SK-N-MC (cell line): ENCODE results near the gene ETFDH.

ENCODE experiments used
- DNase-seq: peaks from one replicate; pipeline ENCODE4 v3.0.0-alpha.2; 2011; ENCODE audit warnings: low read depth, low spot score
- H3K27ac ChIP-seq: fragments of 200-600 bp; sonication (generic); 2 replicates; pipeline ENCODE4 v1.5.1; 2016; ENCODE audit warnings: mixed run types
- H3K36me3 ChIP-seq: fragments of 200-600 bp; sonication (generic); 2 replicates; pipeline ENCODE4 v1.6.1; 2017; ENCODE audit warnings: antibody characterized with exemption, low read length, mixed read lengths; ENCODE audit not compliant: insufficient read depth
- H3K4me3 ChIP-seq: fragments of 200-600 bp; sonication (generic); 2 replicates; pipeline ENCODE4 v1.5.1; 2016
- H3K9ac ChIP-seq: fragments of 200-600 bp; sonication (generic); 2 replicates; pipeline ENCODE4 v1.8.0; 2017; ENCODE audit warnings: mixed run types, mixed read lengths; ENCODE audit not compliant: insufficient read length
- H3K9me3 ChIP-seq: fragments of 200-600 bp; sonication (generic); 2 replicates; pipeline ENCODE4 v1.6.1; 2017; ENCODE audit warnings: low read depth, mild to moderate bottlenecking, antibody characterized with exemption, low read length, moderate library complexity, mixed read lengths
- EZH2 ChIP-seq: fragments of 200-600 bp; sonication (generic); IDR thresholded peaks from one replicate; pipeline ENCODE4 v1.6.1; 2017; ENCODE audit warnings: antibody characterized with exemption
- FOXP2 ChIP-seq: optimal IDR thresholded peaks from 2 replicates; pipeline ENCODE3; 2011; ENCODE audit warnings: mild to moderate bottlenecking, moderate library complexity; ENCODE audit not compliant: insufficient read depth; ENCODE audit errors: extremely low read length, control extremely low read depth
- POLR2AphosphoS5 ChIP-seq: IDR thresholded peaks from 2 replicates; pipeline ENCODE4 v1.6.1; 2012; ENCODE audit warnings: mild to moderate bottlenecking, low read depth, low read length, borderline replicate concordance

Gene ETFDH

GRCh38 chr4:158756588-158756987 is 84.5 kb downstream of the ETFDH start:
- no peaks in the 10 kb centered on the region for H3K9me3 ChIP-seq
- no peak for DNase-seq
- TF ChIP-seq FOXP2 (no peak), EZH2 (no peak), POLR2AphosphoS5 (no peak)
- H3K9ac ChIP-seq = no peak overlapping the region
- H3K4me3 ChIP-seq = no peak overlapping the region
- H3K27ac ChIP-seq = no peak overlapping the region
- H3K36me3 ChIP-seq = no peaks in the 10 kb centered on the region

DNA sequence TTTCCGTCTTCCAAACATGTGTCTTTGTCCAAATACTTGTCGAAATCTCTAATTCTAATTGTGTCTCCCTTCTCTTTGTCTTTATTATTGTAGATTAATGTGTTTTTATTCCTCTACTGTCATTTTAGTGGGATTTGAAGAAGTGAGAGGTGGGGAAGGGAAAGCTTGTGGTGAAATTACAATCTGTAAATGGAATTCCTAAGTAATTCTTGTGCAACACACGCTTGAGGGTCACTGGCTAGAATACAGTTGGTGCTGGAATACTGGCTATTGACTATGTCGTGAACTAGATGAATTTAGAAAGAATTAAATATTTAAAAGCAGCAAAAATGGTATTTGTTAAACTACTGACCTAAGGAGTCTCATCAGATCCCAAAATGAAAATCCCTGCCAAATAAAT is 86.0 kb downstream of the ETFDH start:
- Histone ChIP-seq H3K27ac (no peak overlapping the region), H3K9ac (no peak overlapping the region), H3K4me3 (no peak overlapping the region), H3K9me3 (no peaks in the 10 kb centered on the region), H3K36me3 (no peaks in the 10 kb centered on the region)
- DNase-seq = no peak
- TF ChIP-seq FOXP2 (no peak), POLR2AphosphoS5 (no peak), EZH2 (no peak)

DNA sequence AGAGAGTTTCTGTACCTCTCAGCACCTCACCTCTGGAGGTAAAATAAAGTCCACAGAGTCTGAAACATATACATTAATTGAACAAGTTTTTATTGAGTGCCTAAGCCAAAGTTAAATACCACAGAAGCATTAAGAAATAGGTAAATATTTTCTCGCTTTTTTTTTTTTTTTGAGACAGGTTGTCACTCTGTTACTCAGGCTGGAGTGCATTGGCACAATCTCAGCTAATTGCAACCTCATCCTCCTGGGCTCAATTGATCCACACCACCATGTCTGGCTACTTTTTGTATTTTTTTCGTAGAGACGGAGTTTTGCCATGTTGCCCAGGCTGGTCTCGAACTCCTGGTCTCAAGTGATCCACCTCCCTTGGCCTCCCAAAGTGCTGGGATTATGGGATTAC is 86.6 kb downstream of the ETFDH start:
- no peaks in the 10 kb centered on the region for H3K36me3 ChIP-seq
- DNase-seq = no peak
- no peak overlapping the region for H3K4me3 ChIP-seq
- no peaks in the 10 kb centered on the region for H3K9me3 ChIP-seq
- no peak overlapping the region for H3K9ac ChIP-seq
- TF ChIP-seq FOXP2 = no peak
- no peak for TF ChIP-seq EZH2
- no peak for TF ChIP-seq POLR2AphosphoS5
- no peak overlapping the region for H3K27ac ChIP-seq
